Measurements from ENCODE around the gene HOATZ.

HOATZ gene

GRCh38 chr11:111514216-111515031 lies at the start of gene HOATZ:
TSS of gene HOATZ (plus strand) at chr11:111514778. CDS start at chr11:111514785, 7 bp downstream.
- no peak for DNase-seq (ENCODE audit: low spot score)

DNA sequence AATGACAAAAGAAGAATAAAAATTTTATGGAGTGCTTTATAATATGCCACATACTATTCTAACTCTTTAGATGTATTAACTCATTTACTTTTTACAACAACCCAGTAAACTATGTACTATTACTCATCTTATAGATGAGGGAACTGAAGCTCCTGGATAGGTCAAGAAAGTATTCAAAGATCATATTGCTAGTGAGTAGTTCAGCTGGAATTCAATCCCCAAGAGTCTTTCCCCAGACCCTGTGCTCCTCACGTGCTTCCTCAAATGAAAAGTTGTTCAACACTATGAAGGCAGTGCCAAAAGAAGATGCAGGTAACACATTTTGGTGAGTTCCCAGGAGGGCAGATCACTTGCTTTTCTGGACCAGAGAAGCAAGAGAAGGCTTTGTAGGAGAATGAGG lies 49.2 kb upstream of the HOATZ start:
- no peak for DNase-seq (ENCODE audit: low spot score)

- DNase-seq (ENCODE audit: low spot score) = no peak
Measured at GRCh38 chr11:111466615-111467014, 48.0 kb upstream of the HOATZ start.

GRCh38 chr11:111469200-111469599 lies 45.4 kb upstream of the HOATZ start:
- no peak for DNase-seq (ENCODE audit: low spot score)

- DNase-seq (ENCODE audit: low spot score) = no peak
Measured at GRCh38 chr11:111472228-111472627, 42.4 kb upstream of the HOATZ start.

GRCh38 chr11:111474432-111474831 lies 40.1 kb upstream of the HOATZ start:
- no peak for DNase-seq (ENCODE audit: low spot score)

GRCh38 chr11:111476366-111476765 lies 38.2 kb upstream of the HOATZ start:
- no peak for DNase-seq (ENCODE audit: low spot score)

GRCh38 chr11:111476956-111477355 lies 37.6 kb upstream of the HOATZ start:
- DNase-seq (ENCODE audit: low spot score) = no peak

DNA sequence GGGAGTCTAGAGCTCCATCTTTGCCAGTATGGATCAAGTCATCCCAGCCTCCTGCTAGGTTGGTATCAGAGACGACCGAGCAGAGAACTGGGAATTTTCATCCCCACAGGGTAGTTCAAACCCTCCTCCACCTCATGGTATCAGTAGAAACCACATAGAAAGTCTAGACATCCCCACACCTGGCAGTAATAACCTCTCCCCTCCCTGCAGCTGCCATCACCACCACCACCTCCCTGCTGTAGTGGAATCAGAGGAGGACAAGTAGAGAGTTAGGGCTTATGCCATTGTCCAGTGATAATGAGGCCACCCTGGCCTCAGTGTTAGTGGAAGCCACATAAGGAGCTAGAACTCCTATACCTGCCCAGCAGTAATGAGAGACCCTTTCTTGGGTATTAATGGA lies 36.7 kb upstream of the HOATZ start:
- no peak for DNase-seq (ENCODE audit: low spot score)

DNA sequence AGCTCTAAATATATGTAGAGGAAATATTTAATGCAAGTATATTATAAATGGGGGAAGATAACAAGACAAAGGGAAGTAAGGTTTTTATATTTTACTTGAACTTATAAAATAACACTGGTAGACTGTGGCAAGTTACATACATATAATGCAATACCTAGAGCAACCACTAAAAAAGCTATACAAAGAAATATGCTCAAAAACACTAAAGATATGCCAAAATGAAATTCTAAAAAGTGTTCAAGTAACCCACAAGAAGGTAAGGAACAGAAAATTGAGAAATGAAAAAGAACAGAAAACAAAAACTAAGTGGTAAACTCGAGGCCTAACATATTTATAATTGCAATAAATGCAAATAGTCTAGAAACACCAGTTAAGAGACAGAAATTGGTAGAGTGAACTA lies 34.9 kb upstream of the HOATZ start:
- DNase-seq (ENCODE audit: low spot score) = no peak

GRCh38 chr11:111483431-111483830 lies 31.1 kb upstream of the HOATZ start:
- no peak for DNase-seq (ENCODE audit: low spot score)

- no peak for DNase-seq (ENCODE audit: low spot score)
Measured at GRCh38 chr11:111490496-111490895, 24.1 kb upstream of the HOATZ start.

GRCh38 chr11:111494040-111494439 lies 20.5 kb upstream of the HOATZ start:
- DNase-seq (ENCODE audit: low spot score) = no peak

GRCh38 chr11:111499483-111499882 lies 15.1 kb upstream of the HOATZ start:
- no peak for DNase-seq (ENCODE audit: low spot score)

DNA sequence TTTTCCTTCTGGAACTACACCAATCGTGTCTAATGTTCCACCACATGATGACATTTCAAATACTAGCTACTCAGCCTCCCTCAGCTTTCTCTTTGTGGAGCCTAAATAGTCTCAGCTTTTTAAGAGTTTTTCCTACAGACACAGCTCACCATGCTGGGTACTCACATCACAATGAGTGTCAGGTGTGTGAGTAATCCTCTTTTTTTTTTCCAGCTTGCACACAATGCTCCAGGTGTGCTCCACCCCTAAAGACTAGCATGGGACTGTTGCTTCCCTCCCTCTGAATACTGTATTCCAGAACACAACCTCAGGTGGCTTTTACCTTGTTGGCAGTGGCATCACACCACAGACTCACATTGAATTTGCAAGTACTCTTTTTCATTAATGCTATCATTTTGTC lies 14.1 kb upstream of the HOATZ start:
- no peak for DNase-seq (ENCODE audit: low spot score)

- DNase-seq (ENCODE audit: low spot score) = no peak
Measured at GRCh38 chr11:111502611-111503010, 12.0 kb upstream of the HOATZ start.

DNA sequence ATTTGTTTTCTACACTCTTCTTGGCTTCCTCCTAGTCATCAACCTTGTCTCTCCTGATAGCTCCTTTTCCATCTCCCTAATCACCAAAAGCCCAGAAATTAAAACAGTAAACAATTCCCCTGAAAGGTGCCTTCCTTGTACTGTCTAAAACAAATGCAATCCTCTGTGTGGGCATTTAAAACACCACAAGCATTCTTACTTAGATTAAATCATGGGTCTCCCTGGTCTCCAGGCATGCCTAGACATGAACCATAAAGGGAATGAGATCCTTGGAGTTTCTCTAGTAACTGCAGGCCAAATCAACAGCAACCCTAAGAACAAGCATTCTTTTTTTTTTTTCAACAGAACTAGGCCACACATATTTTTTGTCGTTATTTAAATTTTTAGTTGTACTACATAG lies 4.3 kb upstream of the HOATZ start:
- DNase-seq (ENCODE audit: low spot score) = no peak

- no peak for DNase-seq (ENCODE audit: low spot score)
Measured at GRCh38 chr11:111512296-111513239, 2.0 kb upstream of the HOATZ start, which contains the start of gene BTG4. TSS of gene BTG4 (minus strand) at chr11:111512386. CDS start at chr11:111498776, 13,610 bp downstream.

DNA sequence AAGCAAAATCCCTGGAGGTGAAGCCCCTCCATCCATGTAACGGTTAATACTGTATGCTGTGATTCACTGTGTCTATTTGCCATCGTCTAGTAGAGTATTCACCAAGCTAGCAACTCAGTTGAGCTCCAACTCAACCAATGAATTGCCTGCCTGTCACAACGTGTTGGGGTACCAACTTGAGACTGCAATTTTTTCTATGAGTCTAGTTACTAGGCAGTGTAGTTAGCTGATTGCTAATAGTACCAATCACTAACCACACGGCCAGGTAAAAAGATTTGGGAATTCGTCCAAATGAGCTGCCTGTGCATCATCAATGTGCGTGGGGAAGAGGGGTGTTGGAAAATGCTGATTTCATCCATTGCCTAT lies 1.4 kb upstream of the HOATZ start:
- DNase-seq (ENCODE audit: low spot score) = no peak

GRCh38 chr11:111515591-111515990 lies 1.0 kb downstream of the HOATZ start:
- no peak for DNase-seq (ENCODE audit: low spot score)

- no peak for DNase-seq (ENCODE audit: low spot score)
Measured at GRCh38 chr11:111518668-111519067, 4.1 kb downstream of the HOATZ start.

DNA sequence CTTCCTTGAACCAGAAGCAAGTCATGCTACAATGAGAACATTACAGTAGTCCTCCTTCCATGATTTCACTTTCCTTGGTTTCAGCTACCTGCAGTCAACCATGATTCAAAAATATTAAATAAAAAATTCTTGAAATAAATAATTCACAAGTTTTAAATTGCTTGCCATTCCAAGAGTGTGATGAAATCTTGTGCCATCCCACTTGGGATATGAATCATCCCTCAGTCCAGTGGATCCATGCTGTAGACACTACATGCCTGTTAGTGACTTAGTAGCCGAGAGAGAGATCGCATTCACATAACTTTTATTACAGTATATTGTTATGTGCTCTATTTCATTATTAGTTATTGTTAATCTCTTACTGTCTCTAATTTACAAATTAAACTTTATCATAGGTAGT lies 6.0 kb downstream of the HOATZ start:
- DNase-seq (ENCODE audit: low spot score) = no peak

- no peak for DNase-seq (ENCODE audit: low spot score)
Measured at GRCh38 chr11:111521135-111521534, 6.6 kb downstream of the HOATZ start.
